HCT116 (cell line): Measurements from ENCODE around the gene CLEC4G. TPM values are rescaled to one million over a fixed set of nuclear protein-coding genes. Genes with fewer than 3 reads are reported as not detected.

Source experiments
- ATAC-seq: fragments of 200-7000 bp; cut with Tn5 transposase; 2 replicates; pipeline ENCODE4 v1.9.1; 2020; ENCODE audit warnings: mild to moderate bottlenecking, moderate library complexity
- BruUV-seq: library from RNA; stranded (reverse); fragments of 400-500 nt; replicated peaks from 2 replicates; lab custom pipeline; 2021; lab: Mats Ljungman, UMichigan
- CTCF ChIA-PET: fragments of 300-600 bp; sonication (Branson Sonifier 250); formaldehyde crosslinking; loops from one replicate; lab custom pipeline; 2021; ENCODE audit warnings: antibody characterized with exemption; lab: Charles Lee
- POLR2A ChIA-PET: fragments of 300-600, 350-600 bp; sonication (Branson Sonifier 250); formaldehyde crosslinking; loops from one replicate; lab custom pipeline; 2021; ENCODE audit warnings: antibody characterized with exemption; lab: Charles Lee
- RAD21 ChIA-PET, 2 experiments: fragments of 300-600 bp; sonication (Branson Sonifier 250); formaldehyde crosslinking; loops; one replicate each; lab custom pipeline; 2023; ENCODE audit warnings: low total read pairs in 2 of 2; ENCODE audit not compliant: uncharacterized antibody in 2 of 2, unreplicated experiment in 2 of 2, low non-redundant PET in 1 of 2; lab: Charles Lee
- DNase-seq: peaks from one replicate; pipeline ENCODE4 v3.0.0-alpha.2; 2010; ENCODE audit warnings: low read depth, low spot score
- H2AFZ ChIP-seq: fragments of 200-600 bp; shearing (Covaris generic), sonication (generic); 2 replicates; pipeline ENCODE4 v1.6.1; 2017; ENCODE audit warnings: low read depth, mixed run types, mixed read lengths, antibody characterized with exemption, low read length; ENCODE audit not compliant: poor library complexity, severe bottlenecking
- H3K27ac ChIP-seq: 2 replicates; pipeline ENCODE4 v1.5.1; 2012; ENCODE audit warnings: low read depth, low read length
- H3K27me3 ChIP-seq: fragments of 200-600 bp; sonication (generic); 2 replicates; pipeline ENCODE4 v1.6.1; 2016; ENCODE audit warnings: mixed run types, low read length, mixed read lengths; ENCODE audit not compliant: insufficient read depth
- H3K36me3 ChIP-seq, 2 experiments: fragments of 200-500 bp in 1 of 2; fragments of 200-600 bp in 1 of 2; sonication (Bioruptor generic) in 1 of 2; sonication (generic) in 1 of 2; 2 replicates each; pipeline versions ENCODE4 v1.5.1 to v1.6.1; 2014 to 2016; ENCODE audit warnings: low read length in 2 of 2, inconsistent platforms in 1 of 2, mixed read lengths in 1 of 2, mixed run types in 1 of 2; ENCODE audit not compliant: insufficient read depth in 2 of 2, control insufficient read depth in 1 of 2
- H3K4me1 ChIP-seq, 2 experiments: fragments of 200-600 bp in 1 of 2; sonication (generic) in 1 of 2; 2 replicates each; pipeline versions ENCODE4 v1.5.1 to v1.6.1; 2012 to 2017; ENCODE audit warnings: low read length in 2 of 2, inconsistent platforms in 1 of 2, mild to moderate bottlenecking in 1 of 2, mixed read lengths in 1 of 2, mixed run types in 1 of 2, moderate library complexity in 1 of 2; ENCODE audit not compliant: insufficient read depth in 2 of 2, control insufficient read depth in 1 of 2
- H3K4me2 ChIP-seq: fragments of 200-600 bp; sonication (generic); 2 replicates; pipeline ENCODE4 v1.6.1; 2017; ENCODE audit warnings: mixed run types, low read length, mixed read lengths
- H3K4me3 ChIP-seq, 2 experiments: fragments of 200-600 bp in 1 of 2; sonication (generic) in 1 of 2; replicated peaks in 1 of 2; 2 replicates each; pipeline ENCODE4 v1.5.1; 2011 to 2016; ENCODE audit warnings: low read length in 2 of 2, control low read depth in 1 of 2, low read depth in 1 of 2, mild to moderate bottlenecking in 1 of 2, mixed read lengths in 1 of 2, mixed run types in 1 of 2
- H3K79me2 ChIP-seq: fragments of 200-600 bp; sonication (generic); 2 replicates; pipeline ENCODE4 v1.6.1; 2017; ENCODE audit warnings: mild to moderate bottlenecking, mixed run types, low read length, moderate library complexity, mixed read lengths; ENCODE audit not compliant: insufficient read depth
- H3K9ac ChIP-seq: fragments of 200-600 bp; sonication (generic); 2 replicates; pipeline ENCODE4 v1.6.1; 2016; ENCODE audit warnings: low read length, mixed read lengths
- H3K9me2 ChIP-seq: fragments of 200-600 bp; sonication (generic), shearing (Covaris generic); 2 replicates; pipeline ENCODE4 v1.6.1; 2017; ENCODE audit warnings: mixed run types, mild to moderate bottlenecking, moderate library complexity; ENCODE audit not compliant: insufficient read depth
- H3K9me3 ChIP-seq, 2 experiments: fragments of 200-500 bp in 1 of 2; fragments of 200-600 bp in 1 of 2; sonication (Bioruptor generic) in 1 of 2; sonication (generic) in 1 of 2; 2 replicates each; pipeline ENCODE4 v1.6.1; 2014 to 2017; ENCODE audit warnings: low read length in 2 of 2, mixed read lengths in 2 of 2, inconsistent platforms in 1 of 2, low read depth in 1 of 2, mild to moderate bottlenecking in 1 of 2, mixed run types in 1 of 2, moderate library complexity in 1 of 2; ENCODE audit not compliant: control insufficient read depth in 1 of 2, insufficient read depth in 1 of 2
- H4K20me1 ChIP-seq: fragments of 200-600 bp; sonication (generic), shearing (Covaris generic); 2 replicates; pipeline ENCODE4 v1.6.1; 2017; ENCODE audit warnings: mixed run types, mild to moderate bottlenecking, moderate library complexity; ENCODE audit not compliant: insufficient read depth
- CBX3 ChIP-seq: IDR thresholded peaks from 2 replicates; pipeline ENCODE4 v1.6.1; 2012; ENCODE audit warnings: low read depth
- CEBPB ChIP-seq: IDR thresholded peaks from 2 replicates; pipeline ENCODE4 v1.6.1; 2012; ENCODE audit warnings: low read depth
- EGR1 ChIP-seq: IDR thresholded peaks from 2 replicates; pipeline ENCODE4 v1.6.1; 2012; ENCODE audit warnings: low read depth
- ELF1 ChIP-seq: IDR thresholded peaks from 2 replicates; pipeline ENCODE4 v1.6.1; 2012; ENCODE audit warnings: low read depth, borderline replicate concordance
- EZH2 ChIP-seq: fragments of 200-600 bp; sonication (generic); IDR thresholded peaks from 2 replicates; pipeline ENCODE4 v1.6.1; 2017; ENCODE audit warnings: antibody characterized with exemption, mixed run types
- EZH2phosphoT487 ChIP-seq: fragments of 200-600 bp; IDR thresholded peaks from 2 replicates; pipeline ENCODE4 v1.6.1; 2018; ENCODE audit warnings: antibody characterized with exemption, borderline replicate concordance
- FOSL1 ChIP-seq: IDR thresholded peaks from 2 replicates; pipeline ENCODE4 v1.6.1; 2012; ENCODE audit warnings: low read depth
- MAX ChIP-seq: IDR thresholded peaks from 2 replicates; pipeline ENCODE4 v1.6.1; 2012
- POLR2A ChIP-seq: IDR thresholded peaks from 2 replicates; pipeline ENCODE4 v1.7.0; 2011; ENCODE audit warnings: borderline replicate concordance; ENCODE audit not compliant: insufficient read depth, insufficient read length; ENCODE audit errors: extremely low read depth
- RAD21 ChIP-seq: IDR thresholded peaks from 2 replicates; pipeline ENCODE4 v1.6.1; 2012; ENCODE audit warnings: low read depth, mild to moderate bottlenecking
- SIN3A ChIP-seq: IDR thresholded peaks from 2 replicates; pipeline ENCODE4 v1.6.1; 2012; ENCODE audit warnings: low read depth
- SRF ChIP-seq: IDR thresholded peaks from 2 replicates; pipeline ENCODE4 v1.6.1; 2012; ENCODE audit warnings: low read depth
- TCF7L2 ChIP-seq: IDR thresholded peaks from 2 replicates; pipeline ENCODE4 v1.7.0; 2011; ENCODE audit warnings: borderline replicate concordance, inconsistent platforms; ENCODE audit not compliant: insufficient read depth, insufficient read length; ENCODE audit errors: extremely low read depth
- ZFX ChIP-seq: fragments of 450-650 bp; IDR thresholded peaks from 2 replicates; pipeline ENCODE4 v1.6.1; 2017
- ZNF274 ChIP-seq: fragments of 200-500 bp; sonication (Bioruptor generic); IDR thresholded peaks from 2 replicates; pipeline ENCODE4 v1.6.1; 2014; ENCODE audit warnings: mild to moderate bottlenecking, low read depth, low read length, inconsistent platforms
- intact Hi-C: fragments of 100-400 bp; cut with micrococcal nuclease; formaldehyde crosslinking; loops from 2 replicates; pipeline ENCODE4 v1.10.0; 2022
- total RNA-seq: library from RNA; stranded (reverse); gene quantifications from one replicate; pipeline ENCODE4 v1.2.1, GENCODE V29; 2021; ENCODE audit not compliant: unreplicated experiment
- TF ChIP-seq, protein P1 (sequence below): IDR thresholded peaks from 2 replicates; pipeline ENCODE4 v1.6.1; 2012
- TF ChIP-seq, protein P2 (sequence below): IDR thresholded peaks from 2 replicates; pipeline ENCODE4 v1.6.1; 2012; ENCODE audit warnings: low read depth

The CLEC4G gene
- total RNA-seq, 1 experiment from 2014 or later, result not detected

- Histone ChIP-seq H3K27me3 (no peaks in the 10 kb centered on the region), H3K4me1 (no peaks in the 10 kb centered on the region), H3K9me2 (no peaks in the 10 kb centered on the region), H2AFZ (no peak overlapping the region), H4K20me1 (no peaks in the 10 kb centered on the region), H3K9me3 (no peaks in the 10 kb centered on the region), H3K36me3 (no peaks in the 10 kb centered on the region), H3K27ac (no peak overlapping the region), H3K9ac (no peak overlapping the region), H3K4me2 (no peak overlapping the region), H3K4me3 (no peak overlapping the region), H3K79me2 (no peaks in the 10 kb centered on the region)
- DNase-seq, result no peak
- ChIA-PET POLR2A (no interaction called here), CTCF (no interaction called here), RAD21 (no interaction called here)
- ATAC-seq, result no peak
- intact Hi-C loops, result no loop called here
- TF ChIP-seq ZNF274, result no peak
- TF ChIP-seq, protein P1, sequence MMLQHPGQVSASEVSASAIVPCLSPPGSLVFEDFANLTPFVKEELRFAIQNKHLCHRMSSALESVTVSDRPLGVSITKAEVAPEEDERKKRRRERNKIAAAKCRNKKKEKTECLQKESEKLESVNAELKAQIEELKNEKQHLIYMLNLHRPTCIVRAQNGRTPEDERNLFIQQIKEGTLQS, result no peak
- no peak for TF ChIP-seq ELF1
- TF ChIP-seq SIN3A, result no peak
- TF ChIP-seq POLR2A, result no peak
- no peak for TF ChIP-seq EGR1
- TF ChIP-seq RAD21, result no peak
- TF ChIP-seq FOSL1, result no peak
- TF ChIP-seq ZFX, result no peak
- no peak for TF ChIP-seq MAX
- TF ChIP-seq TCF7L2, result no peak
- TF ChIP-seq CBX3, result no peak
- TF ChIP-seq, protein P2, sequence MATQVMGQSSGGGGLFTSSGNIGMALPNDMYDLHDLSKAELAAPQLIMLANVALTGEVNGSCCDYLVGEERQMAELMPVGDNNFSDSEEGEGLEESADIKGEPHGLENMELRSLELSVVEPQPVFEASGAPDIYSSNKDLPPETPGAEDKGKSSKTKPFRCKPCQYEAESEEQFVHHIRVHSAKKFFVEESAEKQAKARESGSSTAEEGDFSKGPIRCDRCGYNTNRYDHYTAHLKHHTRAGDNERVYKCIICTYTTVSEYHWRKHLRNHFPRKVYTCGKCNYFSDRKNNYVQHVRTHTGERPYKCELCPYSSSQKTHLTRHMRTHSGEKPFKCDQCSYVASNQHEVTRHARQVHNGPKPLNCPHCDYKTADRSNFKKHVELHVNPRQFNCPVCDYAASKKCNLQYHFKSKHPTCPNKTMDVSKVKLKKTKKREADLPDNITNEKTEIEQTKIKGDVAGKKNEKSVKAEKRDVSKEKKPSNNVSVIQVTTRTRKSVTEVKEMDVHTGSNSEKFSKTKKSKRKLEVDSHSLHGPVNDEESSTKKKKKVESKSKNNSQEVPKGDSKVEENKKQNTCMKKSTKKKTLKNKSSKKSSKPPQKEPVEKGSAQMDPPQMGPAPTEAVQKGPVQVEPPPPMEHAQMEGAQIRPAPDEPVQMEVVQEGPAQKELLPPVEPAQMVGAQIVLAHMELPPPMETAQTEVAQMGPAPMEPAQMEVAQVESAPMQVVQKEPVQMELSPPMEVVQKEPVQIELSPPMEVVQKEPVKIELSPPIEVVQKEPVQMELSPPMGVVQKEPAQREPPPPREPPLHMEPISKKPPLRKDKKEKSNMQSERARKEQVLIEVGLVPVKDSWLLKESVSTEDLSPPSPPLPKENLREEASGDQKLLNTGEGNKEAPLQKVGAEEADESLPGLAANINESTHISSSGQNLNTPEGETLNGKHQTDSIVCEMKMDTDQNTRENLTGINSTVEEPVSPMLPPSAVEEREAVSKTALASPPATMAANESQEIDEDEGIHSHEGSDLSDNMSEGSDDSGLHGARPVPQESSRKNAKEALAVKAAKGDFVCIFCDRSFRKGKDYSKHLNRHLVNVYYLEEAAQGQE, result no peak
- no peak for TF ChIP-seq SRF
- TF ChIP-seq EZH2phosphoT487, result no peak
- no peak for TF ChIP-seq CEBPB
- TF ChIP-seq EZH2, result no peak
- BruUV-seq, result no TSS peak
Observed at GRCh38 chr19:7705387-7706187, 26.3 kb downstream of the CLEC4G start.
